K562 (cell line): Measurements from ENCODE around the gene INPP4B. TPM values are rescaled to one million over a fixed set of nuclear protein-coding genes. Genes with fewer than 3 reads are reported as not detected.

Source experiments
- ATAC-seq: fragments of 200-7000 bp; cut with Tn5 transposase; 3 replicates; pipeline ENCODE4 v1.9.1; 2020; ENCODE audit warnings: moderate library complexity
- BruUV-seq: library from RNA; stranded (reverse); fragments of 400-500 nt; replicated peaks from 2 replicates; lab custom pipeline; 2021; lab: Mats Ljungman, UMichigan
- CTCF ChIA-PET: fragments of 300-600 bp; formaldehyde crosslinking; extraction: SDS; loops from one replicate; lab custom pipeline; 2021; ENCODE audit warnings: low intra/inter-chr PET ratio; lab: Yijun Ruan, JAX
- POLR2A ChIA-PET: fragments of 300-600, 350-650 bp; sonication (Branson Sonifier 250); formaldehyde crosslinking; extraction: SDS; loops from one replicate; lab custom pipeline; 2021; ENCODE audit warnings: antibody characterized with exemption, inconsistent platforms; lab: Yijun Ruan, JAX
- DNase-seq, 4 experiments: peaks; one replicate each; pipeline versions ENCODE4 v3.0.0 to v3.0.0-alpha.2; 2011 to 2018; ENCODE audit warnings: low spot score in 3 of 4, mixed read lengths in 3 of 4; ENCODE audit errors: extremely low read depth in 1 of 4
- FAIRE-seq: peaks from 2 replicates; lab custom pipeline; 2011; peaks lifted over from hg19 to GRCh38; lab: Jason Lieb, UNC
- H2AFZ ChIP-seq: 2 replicates; pipeline ENCODE4 v1.6.0; 2011; ENCODE audit warnings: low read depth, low read length, control low read depth, inconsistent platforms
- H3K27ac ChIP-seq: fragments of 200-600 bp; 3 replicates; pipeline ENCODE4 v1.8.0; 2011; ENCODE audit warnings: low read depth, mild to moderate bottlenecking, control low read depth, inconsistent platforms, low read length, moderate library complexity, mixed read lengths; ENCODE audit errors: extremely low read depth
- H3K27me3 ChIP-seq, 2 experiments: fragments of 300-600 bp in 1 of 2; 2 replicates in 1 of 2; 3 replicates in 1 of 2; pipeline versions ENCODE4 v1.6.0 to v1.8.0; 2011; ENCODE audit warnings: inconsistent platforms in 2 of 2, low read length in 2 of 2, mild to moderate bottlenecking in 1 of 2, mixed read lengths in 1 of 2, moderate library complexity in 1 of 2; ENCODE audit not compliant: control insufficient read depth in 2 of 2, insufficient read depth in 2 of 2
- H3K36me3 ChIP-seq: fragments of 300-600 bp; 3 replicates; pipeline ENCODE4 v1.8.0; 2011; ENCODE audit warnings: mild to moderate bottlenecking, low read length, inconsistent platforms; ENCODE audit not compliant: control insufficient read depth, insufficient read depth
- H3K4me1 ChIP-seq, 2 experiments: fragments of 200-600 bp in 1 of 2; replicated peaks in 1 of 2; 2 replicates in 1 of 2; 3 replicates in 1 of 2; pipeline versions ENCODE4 v1.5.1 to v1.8.0; 2011; ENCODE audit warnings: inconsistent platforms in 2 of 2, low read length in 2 of 2, mild to moderate bottlenecking in 1 of 2, mixed read lengths in 1 of 2, moderate library complexity in 1 of 2; ENCODE audit not compliant: control insufficient read depth in 2 of 2, insufficient read depth in 2 of 2
- H3K4me2 ChIP-seq: 2 replicates; pipeline ENCODE4 v1.6.1; 2011; ENCODE audit warnings: low read length, control low read depth, inconsistent platforms, mixed read lengths; ENCODE audit not compliant: insufficient read depth
- H3K4me3 ChIP-seq: fragments of 200-600 bp; sonication (generic), shearing (Covaris generic); 2 replicates; pipeline ENCODE4 v1.5.1; 2016; ENCODE audit warnings: control low read depth, inconsistent platforms
- H3K79me2 ChIP-seq: fragments of 200-600 bp; 3 replicates; pipeline ENCODE4 v1.8.0; 2011; ENCODE audit warnings: low read length, inconsistent platforms; ENCODE audit not compliant: control insufficient read depth, insufficient read depth
- H3K9ac ChIP-seq, 2 experiments: 2 replicates each; pipeline versions ENCODE4 v1.6.0 to v1.6.1; 2011; ENCODE audit warnings: low read depth in 2 of 2, low read length in 2 of 2, control low read depth in 1 of 2, inconsistent platforms in 1 of 2, mild to moderate bottlenecking in 1 of 2, mixed read lengths in 1 of 2; ENCODE audit not compliant: insufficient read depth in 1 of 2
- H3K9me1 ChIP-seq: one replicate; pipeline ENCODE4 v1.6.0; 2011; ENCODE audit warnings: inconsistent platforms, mild to moderate bottlenecking, low read length, moderate library complexity; ENCODE audit not compliant: control insufficient read depth, insufficient read depth
- H3K9me3 ChIP-seq: replicated peaks from 2 replicates; pipeline ENCODE4 v1.5.1; 2011; ENCODE audit warnings: low read depth, low read length, inconsistent platforms; ENCODE audit not compliant: control insufficient read depth, insufficient read depth
- H4K20me1 ChIP-seq: replicated peaks from 2 replicates; pipeline ENCODE4 v1.6.1; 2011; ENCODE audit warnings: low read length, inconsistent platforms, mixed read lengths; ENCODE audit not compliant: control insufficient read depth, insufficient read depth
- CREM ChIP-seq: IDR thresholded peaks from 2 replicates; pipeline ENCODE4 v1.6.1; 2014; ENCODE audit warnings: antibody characterized with exemption, low read depth
- DDX20 ChIP-seq: fragments of 450-650 bp; IDR thresholded peaks from 2 replicates; pipeline ENCODE4 v1.6.1; 2016; ENCODE audit warnings: missing genetic modification characterization, low read depth, mild to moderate bottlenecking, missing compliant biosample characterization, moderate library complexity
- KAT2B ChIP-seq: IDR thresholded peaks from one replicate; pipeline ENCODE4 v1.6.1; 2012; ENCODE audit warnings: low read depth, mild to moderate bottlenecking, control low read depth, inconsistent platforms, low read length, moderate library complexity
- MAFF ChIP-seq: IDR thresholded peaks from 2 replicates; pipeline ENCODE4 v1.6.1; 2012; ENCODE audit warnings: low read length, improper control_type of control experiment
- MTA2 ChIP-seq: fragments of 450-650 bp; IDR thresholded peaks from 2 replicates; pipeline ENCODE4 v1.6.1; 2016; ENCODE audit warnings: low read depth
- NCOA2 ChIP-seq, 2 experiments: fragments of 450-650 bp; IDR thresholded peaks; 2 replicates each; pipeline ENCODE4 v1.6.1; 2018; ENCODE audit warnings: mild to moderate bottlenecking in 2 of 2, moderate library complexity in 1 of 2; ENCODE audit not compliant: partially characterized antibody in 2 of 2
- PPARD ChIP-seq: fragments of 250-450 bp; sonication (Bioruptor Pico); IDR thresholded peaks from 2 replicates; pipeline ENCODE4 v1.8.0; 2022; ENCODE audit warnings: inconsistent platforms, mild to moderate bottlenecking, moderate library complexity
- TGIF2 ChIP-seq: sonication (generic); formaldehyde crosslinking; IDR thresholded peaks from 2 replicates; pipeline ENCODE4 v1.8.1; 2022; ENCODE audit warnings: mild to moderate bottlenecking, missing genetic modification reagents, moderate library complexity
- ZC3H8 ChIP-seq: fragments of 450-650 bp; IDR thresholded peaks from 2 replicates; pipeline ENCODE4 v1.6.1; 2017
- ZNF121 ChIP-seq: sonication (generic); formaldehyde crosslinking; conservative IDR thresholded peaks from 2 replicates; pipeline ENCODE4 v1.8.0; 2022; ENCODE audit warnings: missing genetic modification reagents
- ZNF263 ChIP-seq: sonication (generic); formaldehyde crosslinking; IDR thresholded peaks from 2 replicates; pipeline ENCODE4 v1.8.0; 2022; ENCODE audit warnings: mild to moderate bottlenecking, missing genetic modification reagents, borderline replicate concordance
- WGBS: fragments of 100-300 bp; shearing (Covaris generic); methylation state at CpG from one replicate; pipeline ENCODE4 v1.1.6; 2016; ENCODE audit warnings: low coverage, mixed read lengths; ENCODE audit not compliant: insufficient coverage; ENCODE audit errors: missing lambda C conversion rate; 5-methylcytosine and 5-hydroxymethylcytosine counted together
- in situ Hi-C: fragments of 300-500 bp; cut with MboI; formaldehyde crosslinking; loops from 4 replicates; pipeline ENCODE4 v1.15.0; 2018; ENCODE audit warnings: inconsistent platforms, mixed read lengths
- intact Hi-C: fragments of 100-400 bp; cut with micrococcal nuclease; formaldehyde crosslinking; loops from 2 replicates; pipeline ENCODE4 v1.14.2; 2022
- polyA plus RNA-seq, 8 experiments: library from polyadenylated mRNA; depleted of rRNA in 4 of 8; stranded (reverse) in 5 of 8; unstranded in 3 of 8; fragments of >200 nt; fragmentation: Nextera tagmentation in 2 of 8; fragmentation: Illumina TruSeq in 1 of 8; extraction: Ambion mirVana in 2 of 8; extraction: Trizol in 1 of 8; gene quantifications; 2 replicates each; pipeline versions ENCODE4 v1.2.1 to v1.2.3, GENCODE V29; 2011 to 2014; ENCODE audit warnings: inconsistent platforms in 1 of 8, missing spikeins in 1 of 8
- total RNA-seq, 7 experiments: library from RNA; depleted of rRNA in 6 of 7; stranded (reverse); fragments of >200 nt in 6 of 7; fragmentation: Illumina TruSeq in 2 of 7; extraction: Trizol in 2 of 7; gene quantifications; 2 replicates each; pipeline versions ENCODE4 v1.2.1 to v1.2.3, GENCODE V29; 2011 to 2021; ENCODE audit warnings: low replicate concordance in 1 of 7
- TF ChIP-seq, protein P1 (sequence below): fragments of 450-650 bp; formaldehyde crosslinking; IDR thresholded peaks from 2 replicates; pipeline ENCODE4 v1.4.0; 2020; ENCODE audit warnings: mild to moderate bottlenecking, moderate library complexity
- TF ChIP-seq, protein P2 (sequence below): fragments of 450-650 bp; IDR thresholded peaks from 2 replicates; pipeline ENCODE4 v1.6.1; 2016; ENCODE audit warnings: low read depth, mild to moderate bottlenecking, moderate library complexity

Gene INPP4B
- total and polyA plus RNA-seq, 9 of the 15 experiments (the other 6 are each of a cell fraction or from before 2014, with no cell fraction given) = 0.04 to 0.11 TPM; not detected in 7

DNA sequence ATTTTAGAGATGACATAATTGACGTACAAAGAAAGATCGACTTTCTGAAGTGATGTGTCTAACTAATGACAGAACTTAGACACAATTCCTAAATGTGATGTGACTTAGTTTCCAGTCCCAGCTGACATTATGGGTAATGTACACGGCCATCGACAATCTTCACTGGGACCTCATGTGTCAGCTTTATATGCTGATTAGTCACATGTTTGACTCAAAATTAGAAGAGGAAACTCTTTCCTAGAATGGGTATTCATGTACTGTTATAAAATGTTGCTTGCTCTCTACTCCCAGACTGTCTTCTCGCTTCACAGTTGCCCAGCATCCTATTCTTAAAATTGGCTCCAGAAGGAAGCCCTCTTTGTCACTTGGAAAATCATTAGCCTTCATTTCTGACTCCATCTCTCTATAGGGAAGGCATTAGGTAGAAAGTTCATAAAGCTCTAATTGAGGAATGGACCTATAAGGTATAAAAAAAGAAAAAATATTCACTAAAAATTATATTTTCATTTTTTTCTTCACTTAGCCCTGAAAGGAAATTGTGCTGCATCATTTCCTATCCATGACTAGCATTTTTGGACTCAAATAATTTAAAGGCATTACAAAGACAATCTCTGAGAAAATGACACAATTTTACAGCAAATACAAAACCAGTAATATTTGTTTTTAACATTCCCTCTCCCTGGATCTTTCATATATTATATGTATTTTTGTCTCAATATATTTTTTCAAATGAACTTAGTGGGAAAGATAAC lies 554.6 kb downstream of the INPP4B start:
- Histone ChIP-seq H3K4me3 (no peak overlapping the region), H4K20me1 (no peaks in the 10 kb centered on the region), H3K4me2 (no peak overlapping the region), H3K27me3 (no peaks in the 10 kb centered on the region), H3K9me1 (no peaks in the 10 kb centered on the region), H3K4me1 (no peaks in the 10 kb centered on the region), H3K36me3 (no peaks in the 10 kb centered on the region), H3K27ac (no peak overlapping the region), H3K79me2 (no peaks in the 10 kb centered on the region), H3K9me3 (no peaks in the 10 kb centered on the region), H3K9ac (no peak overlapping the region), H2AFZ (no peak overlapping the region)
- ChIA-PET CTCF (no interaction called here), POLR2A (interaction anchor here (0.7 kb wide), 1 partner anchor 402 kb away, joined by 3 read pairs; no protein-coding TSS in a partner anchor)
- intact Hi-C loops (no loop called here), in situ Hi-C loops (no loop called here)
- no TSS peak for BruUV-seq
- DNase-seq (no peak), FAIRE-seq (no peak), ATAC-seq (no peak)
- WGBS = 0% methylated on average over 5 of the region's 5 CpGs
- TF ChIP-seq TGIF2 (CRISPR knock-in tag) (no peak), MAFF (no peak), KAT2B (no peak), ZNF263 (no peak), MTA2 (no peak), ZC3H8 (no peak), CREM (no peak), ZNF121 (CRISPR knock-in tag) (no peak), DDX20 (no peak), PPARD (no peak), NCOA2 (IDR thresholded peaks at IDR 0.05; ENCODE audit: partially characterized antibody in 2 of 2) (no peak)
- TF ChIP-seq, protein P1, sequence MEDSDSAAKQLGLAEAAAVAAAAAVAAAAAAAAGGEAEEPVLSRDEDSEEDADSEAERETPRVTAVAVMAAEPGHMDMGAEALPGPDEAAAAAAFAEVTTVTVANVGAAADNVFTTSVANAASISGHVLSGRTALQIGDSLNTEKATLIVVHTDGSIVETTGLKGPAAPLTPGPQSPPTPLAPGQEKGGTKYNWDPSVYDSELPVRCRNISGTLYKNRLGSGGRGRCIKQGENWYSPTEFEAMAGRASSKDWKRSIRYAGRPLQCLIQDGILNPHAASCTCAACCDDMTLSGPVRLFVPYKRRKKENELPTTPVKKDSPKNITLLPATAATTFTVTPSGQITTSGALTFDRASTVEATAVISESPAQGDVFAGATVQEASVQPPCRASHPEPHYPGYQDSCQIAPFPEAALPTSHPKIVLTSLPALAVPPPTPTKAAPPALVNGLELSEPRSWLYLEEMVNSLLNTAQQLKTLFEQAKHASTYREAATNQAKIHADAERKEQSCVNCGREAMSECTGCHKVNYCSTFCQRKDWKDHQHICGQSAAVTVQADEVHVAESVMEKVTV (CRISPR knock-in tag) = no peak
- TF ChIP-seq, protein P2, sequence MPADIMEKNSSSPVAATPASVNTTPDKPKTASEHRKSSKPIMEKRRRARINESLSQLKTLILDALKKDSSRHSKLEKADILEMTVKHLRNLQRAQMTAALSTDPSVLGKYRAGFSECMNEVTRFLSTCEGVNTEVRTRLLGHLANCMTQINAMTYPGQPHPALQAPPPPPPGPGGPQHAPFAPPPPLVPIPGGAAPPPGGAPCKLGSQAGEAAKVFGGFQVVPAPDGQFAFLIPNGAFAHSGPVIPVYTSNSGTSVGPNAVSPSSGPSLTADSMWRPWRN = no peak
